Retinal pigment epithelial cell (primary cell): Measurements from ENCODE around the gene PRKCZ.
"Not testable (repeated sequence)": the region's sequence is repeated elsewhere in the genome, so short reads cannot be mapped to it uniquely, and the experiment has no call there.

Source experiments
- DNase-seq: peaks from one replicate; pipeline ENCODE4 v3.0.0-alpha.2; 2010; ENCODE audit warnings: low read depth
- H3K4me3 ChIP-seq: 2 replicates; pipeline ENCODE4 v1.5.1; 2011; ENCODE audit warnings: mild to moderate bottlenecking, low read length, control low read depth, moderate library complexity
- CTCF ChIP-seq: conservative IDR thresholded peaks from 2 replicates; pipeline ENCODE4 v1.5.1; 2011; ENCODE audit warnings: low read depth, low read length, control low read depth, inconsistent platforms

PRKCZ gene

GRCh38 chr1:2109581-2110021 lies 59.4 kb downstream of the PRKCZ start:
- H3K4me3 ChIP-seq: no peak overlapping the region
- no peak for DNase-seq
- TF ChIP-seq CTCF: no peak

DNA sequence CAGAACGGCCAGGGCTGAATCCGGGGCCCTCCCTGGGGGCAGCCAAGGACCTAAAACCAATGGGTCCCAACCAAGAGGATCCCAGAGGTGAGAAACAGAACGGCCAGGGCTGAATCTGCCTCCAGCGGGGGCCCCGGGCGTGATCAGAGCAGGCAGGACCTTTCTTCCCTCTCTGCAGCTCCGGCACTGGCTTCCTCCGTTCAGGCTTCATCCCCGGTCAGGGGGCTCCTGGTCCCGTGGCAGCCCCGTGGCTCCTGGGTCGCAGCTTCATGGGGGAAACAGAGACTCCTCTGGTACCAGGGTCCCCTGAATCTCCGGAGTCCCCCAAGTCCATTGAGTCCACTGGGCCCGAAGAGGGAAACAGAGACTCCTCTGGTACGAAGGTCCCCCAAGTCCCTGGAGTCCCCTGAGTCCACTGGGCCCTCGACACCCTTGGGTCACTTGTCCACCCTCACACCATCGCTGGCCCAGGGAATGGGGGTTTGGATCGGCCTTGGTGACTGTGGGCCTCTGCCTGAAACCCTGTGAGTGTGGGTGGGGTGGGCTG lies 60.1 kb downstream of the PRKCZ start:
- no peak overlapping the region for H3K4me3 ChIP-seq
- TF ChIP-seq CTCF: no peak
- DNase-seq: no peak

GRCh38 chr1:2110738-2111673 lies 60.8 kb downstream of the PRKCZ start:
- DNase-seq: no peak
- no peak overlapping the region for H3K4me3 ChIP-seq
- no peak for TF ChIP-seq CTCF

- TF ChIP-seq CTCF: no peak
- DNase-seq: no peak
- no peak overlapping the region for H3K4me3 ChIP-seq
These were observed 61.4 kb downstream of the PRKCZ start for GRCh38 chr1:2111674-2112035.

DNA sequence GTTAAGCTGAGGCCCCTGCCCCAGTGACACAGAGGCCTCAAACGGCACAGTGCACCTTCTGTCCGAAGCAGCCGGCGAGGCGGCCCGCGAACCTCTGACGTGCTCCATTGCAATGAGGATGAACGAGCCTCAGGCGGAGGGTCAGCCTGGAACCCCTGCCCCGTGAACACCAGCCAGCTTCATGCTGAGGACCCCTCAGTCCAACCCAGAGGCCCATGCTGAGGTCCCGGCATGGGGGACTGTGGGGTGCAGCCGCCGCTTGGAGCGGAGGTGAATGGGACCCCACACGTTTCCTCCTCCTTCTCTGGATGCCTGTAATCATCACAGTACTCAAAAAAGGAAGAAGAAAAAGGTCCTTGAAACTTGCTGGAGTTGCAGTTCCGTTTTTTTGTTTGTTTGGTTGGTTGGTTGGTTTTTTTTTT lies 62.1 kb downstream of the PRKCZ start:
- no peak overlapping the region for H3K4me3 ChIP-seq
- no peak for DNase-seq
- TF ChIP-seq CTCF: no peak

DNA sequence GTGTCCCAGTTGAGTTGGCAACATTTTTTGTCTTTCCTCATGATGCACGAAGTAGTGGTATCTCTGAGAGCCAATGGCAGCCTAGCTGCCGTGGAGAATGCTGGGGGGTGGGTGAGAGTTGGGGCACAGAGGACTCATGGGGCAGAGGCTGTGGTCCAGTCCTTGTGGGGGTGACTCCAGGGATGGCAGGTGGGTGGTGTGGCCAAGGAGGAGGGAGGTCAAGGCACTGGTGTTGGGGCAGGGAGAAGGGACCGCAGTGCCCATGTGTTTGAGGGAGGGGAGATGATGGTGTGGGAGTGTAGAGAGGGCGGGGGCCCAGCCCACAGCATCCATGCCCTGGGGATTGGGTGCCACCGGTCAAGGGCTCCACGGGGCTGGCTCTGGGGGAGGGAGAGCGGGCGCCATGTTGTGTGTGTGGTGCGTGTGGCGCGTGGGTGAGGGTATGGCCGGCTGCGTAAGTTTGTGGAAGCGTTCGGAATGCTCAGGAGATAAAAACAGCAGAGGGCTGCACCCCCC lies 63.5 kb downstream of the PRKCZ start:
- DNase-seq: no peak
- TF ChIP-seq CTCF: no peak
- no peak overlapping the region for H3K4me3 ChIP-seq

DNA sequence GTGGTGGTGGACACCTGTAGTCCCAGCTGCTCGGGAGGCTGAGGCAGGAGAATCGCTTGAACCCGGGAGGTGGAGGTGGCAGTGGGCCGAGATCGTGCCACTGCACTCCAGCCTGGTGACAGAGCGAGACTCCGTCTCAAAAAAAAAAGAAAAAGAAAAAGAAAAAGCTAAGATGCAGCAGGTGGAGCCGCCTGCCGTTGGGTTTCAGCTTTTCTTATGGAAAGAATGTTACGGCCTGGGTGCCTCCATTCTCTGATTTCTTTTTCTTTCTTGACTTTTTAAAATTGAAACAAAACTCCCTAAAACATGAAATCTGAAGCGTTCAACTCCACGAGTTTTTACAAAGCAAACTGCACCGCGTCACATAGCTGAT lies 64.4 kb downstream of the PRKCZ start:
- H3K4me3 ChIP-seq, DNase-seq: not testable (repeated sequence)
